GM15510 (cell line): ENCODE data around the gene HSPA8.

Experiments used
- POLR2A ChIP-seq: IDR thresholded peaks from 3 replicates; pipeline ENCODE4 v1.6.1; 2011; ENCODE audit warnings: borderline replicate concordance; ENCODE audit not compliant: insufficient read length; ENCODE audit errors: extremely low read depth

The HSPA8 gene

GRCh38 chr11:123033895-123034294, 28.0 kb downstream of the HSPA8 start:
- TF ChIP-seq POLR2A: no peak

- no peak for TF ChIP-seq POLR2A
Measured at GRCh38 chr11:123030517-123030916, 31.4 kb downstream of the HSPA8 start.

- TF ChIP-seq POLR2A: no peak
Measured at GRCh38 chr11:123020968-123021367, 41.0 kb downstream of the HSPA8 start.

GRCh38 chr11:123018702-123019101, 43.2 kb downstream of the HSPA8 start:
- TF ChIP-seq POLR2A: no peak

GRCh38 chr11:123011510-123011909, 50.4 kb downstream of the HSPA8 start:
- TF ChIP-seq POLR2A: no peak
